OCI-LY7 (cell line): ENCODE data around the gene SPATA6.

Source experiments
- CTCF ChIP-seq: fragments of 200-600 bp; sonication (generic); conservative IDR thresholded peaks from 2 replicates; pipeline ENCODE4 v1.5.1; 2014; ENCODE audit warnings: mild to moderate bottlenecking, antibody characterized with exemption, low read length, moderate library complexity, mixed read lengths
- EZH2phosphoT487 ChIP-seq: fragments of 200-600 bp; sonication (generic); IDR thresholded peaks from 2 replicates; pipeline ENCODE4 v1.6.1; 2018; ENCODE audit warnings: low read depth, borderline replicate concordance, mild to moderate bottlenecking, mixed run types, antibody characterized with exemption, low read length, moderate library complexity, mixed read lengths

- TF ChIP-seq CTCF (no peak), EZH2phosphoT487 (no peak)
Observed at GRCh38 chr1:48499211-48499735, 27.3 kb upstream of the SPATA6 start.
